HG02763 (cell line): ENCODE results near the gene ATP11B.

Experiments used
- ATAC-seq: cut with Tn5 transposase; IDR thresholded peaks from one replicate; pipeline ENCODE4 v1.9.1; 2021; ENCODE audit warnings: mild to moderate bottlenecking, moderate library complexity; ENCODE audit not compliant: unreplicated experiment

Gene ATP11B

DNA sequence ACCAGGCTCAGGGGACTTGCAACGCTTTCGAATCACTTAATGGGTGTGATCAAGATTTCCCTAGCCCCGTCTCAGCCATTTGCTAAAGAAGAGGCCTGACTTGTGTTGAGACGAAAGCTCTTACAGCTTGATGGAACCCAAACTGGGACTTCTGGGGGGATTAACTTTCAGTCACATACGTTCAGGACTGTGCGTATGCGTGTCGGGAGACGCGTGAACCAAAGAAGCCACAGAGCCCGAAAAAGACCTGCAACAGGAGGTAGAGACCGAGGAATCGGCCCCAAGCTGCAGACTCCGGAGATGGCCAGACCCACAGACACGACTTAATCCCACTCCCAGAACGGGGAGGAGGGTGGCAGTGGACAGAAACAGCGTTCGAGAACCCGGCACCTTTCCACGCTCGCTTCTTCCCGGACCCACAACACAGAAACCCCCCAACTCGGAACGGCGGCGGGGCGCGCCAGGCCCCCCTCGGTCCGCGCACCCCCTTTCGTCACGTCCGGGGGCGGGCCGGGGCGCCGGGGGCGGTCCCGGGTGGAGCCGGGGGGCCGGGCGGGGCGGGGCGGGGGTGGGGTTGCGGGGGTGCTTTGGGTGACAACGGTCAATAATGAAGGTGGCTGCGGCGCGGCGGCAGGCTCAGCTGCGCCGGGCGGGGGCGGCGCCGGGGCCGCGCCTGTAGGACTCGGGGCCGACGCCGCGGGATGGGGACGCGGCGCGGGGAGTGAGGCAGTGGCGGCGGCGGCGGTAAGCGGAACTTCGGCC lies at the start of gene ATP11B:
TSS of gene ATP11B (plus strand) at position 604 of the 762 bp plus-strand sequence. CDS start 256 bp downstream, outside the sequence.
- peak; percentile 69 for ATAC-seq

- ATAC-seq = no peak
Observed at GRCh38 chr3:182746959-182747358, 46.3 kb upstream of the ATP11B start.

DNA sequence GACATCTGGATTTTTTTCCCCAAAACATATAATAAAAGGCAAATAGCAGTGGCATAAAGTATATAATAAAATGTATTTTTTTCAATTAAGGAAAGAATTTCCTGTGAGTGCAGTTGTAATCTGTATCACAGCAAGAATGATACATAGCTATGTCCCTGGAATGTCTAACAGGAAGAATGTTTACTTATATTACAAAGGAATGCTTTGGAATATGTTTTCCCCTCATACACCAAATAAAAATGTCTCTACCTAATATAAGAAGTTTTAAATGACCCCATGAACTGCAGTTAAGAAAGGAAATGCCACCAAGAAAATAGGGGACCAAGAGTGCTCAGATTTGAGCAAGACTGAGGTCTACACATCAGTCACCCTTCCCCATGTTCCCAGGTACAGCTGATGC lies 38.0 kb upstream of the ATP11B start:
- ATAC-seq = no peak

DNA sequence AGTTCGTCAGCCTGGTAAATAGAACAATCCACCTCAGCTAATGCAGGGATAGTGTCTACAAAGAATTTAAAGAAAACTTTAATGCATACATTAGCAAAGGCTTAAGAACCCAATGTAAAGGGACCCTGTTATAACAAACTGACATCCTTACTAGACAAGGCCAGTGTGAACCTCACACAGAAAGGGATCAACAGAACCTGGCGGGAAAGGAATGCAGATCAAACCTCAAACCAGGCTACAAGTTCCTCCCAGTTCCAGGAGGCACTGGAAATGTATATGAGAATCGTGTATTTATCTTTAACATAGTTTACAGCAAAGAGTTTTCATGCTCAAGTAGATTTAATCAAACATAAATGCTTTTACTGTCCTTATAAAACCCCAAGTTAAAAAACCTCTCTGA lies 37.6 kb upstream of the ATP11B start:
- ATAC-seq = no peak

DNA sequence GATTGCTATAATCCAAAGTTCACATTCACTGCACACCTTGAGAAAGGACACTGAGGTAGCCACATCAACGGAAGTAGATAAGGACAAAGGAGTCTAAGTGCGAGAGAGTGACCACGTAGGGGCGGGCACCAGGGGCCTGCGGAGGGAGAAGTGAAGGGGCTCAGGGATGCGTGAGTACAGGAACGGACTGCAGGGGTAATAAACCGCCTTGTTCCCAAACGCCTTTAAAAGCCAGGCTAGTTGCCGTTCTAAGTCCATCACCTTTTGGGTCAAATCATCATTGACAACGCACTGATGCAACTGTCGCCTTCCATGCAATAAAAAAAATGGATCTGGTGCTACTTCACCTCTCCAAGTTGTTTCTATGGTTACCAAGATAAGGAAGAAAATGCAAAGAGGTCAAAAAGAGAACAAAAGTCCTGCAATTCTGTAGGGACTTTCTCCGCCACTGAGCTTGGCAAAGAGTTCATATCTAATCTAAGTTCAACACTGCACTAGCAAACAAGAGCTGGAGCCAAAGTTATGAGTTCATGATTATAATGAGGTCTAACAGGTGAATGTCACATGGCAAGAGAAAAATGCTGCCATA lies 32.6 kb upstream of the ATP11B start:
- ATAC-seq = no peak

DNA sequence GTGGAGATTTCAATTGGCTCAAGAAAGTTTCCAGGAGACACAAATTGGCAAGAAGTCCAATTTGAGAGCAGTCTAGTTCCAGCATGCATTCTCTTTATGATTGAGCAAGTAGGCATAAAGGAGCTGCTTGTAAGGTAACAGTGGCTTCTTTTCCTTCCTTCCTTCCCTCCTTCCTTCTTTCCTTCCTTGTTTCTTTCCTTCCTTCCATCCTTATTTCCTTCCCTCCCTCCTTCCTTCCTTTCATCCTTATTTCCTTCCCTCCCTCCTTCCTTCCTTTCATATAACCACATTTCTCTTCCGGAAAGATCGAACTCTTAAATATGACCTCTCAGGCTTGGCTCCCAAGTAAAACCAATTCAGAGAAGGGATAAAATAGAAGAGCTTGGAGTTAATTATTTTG lies 29.4 kb upstream of the ATP11B start:
- no peak for ATAC-seq

DNA sequence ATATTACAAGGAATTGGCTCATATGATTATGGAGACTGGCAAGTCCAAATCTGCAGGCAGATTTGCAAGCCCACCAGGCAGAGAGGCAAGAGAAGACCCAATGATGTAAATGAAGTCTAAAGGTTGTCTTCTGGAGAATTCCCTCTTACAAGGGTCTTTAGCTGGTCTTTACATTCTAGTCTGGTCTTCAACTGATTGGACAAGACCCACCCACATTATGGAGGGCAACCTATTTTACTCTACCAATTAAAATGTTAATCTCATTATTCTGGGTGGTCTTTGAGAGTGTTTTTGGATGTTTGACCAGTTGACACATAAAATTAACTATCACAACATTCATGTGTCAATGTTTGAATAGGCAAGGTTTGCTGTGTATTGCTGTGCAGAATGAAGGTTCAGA lies 28.0 kb upstream of the ATP11B start:
- no peak for ATAC-seq

GRCh38 chr3:182766099-182766498 lies 27.2 kb upstream of the ATP11B start:
- no peak for ATAC-seq

- no peak for ATAC-seq
Observed at GRCh38 chr3:182768413-182768812, 24.9 kb upstream of the ATP11B start.

GRCh38 chr3:182769673-182770072 lies 23.6 kb upstream of the ATP11B start:
- no peak for ATAC-seq

DNA sequence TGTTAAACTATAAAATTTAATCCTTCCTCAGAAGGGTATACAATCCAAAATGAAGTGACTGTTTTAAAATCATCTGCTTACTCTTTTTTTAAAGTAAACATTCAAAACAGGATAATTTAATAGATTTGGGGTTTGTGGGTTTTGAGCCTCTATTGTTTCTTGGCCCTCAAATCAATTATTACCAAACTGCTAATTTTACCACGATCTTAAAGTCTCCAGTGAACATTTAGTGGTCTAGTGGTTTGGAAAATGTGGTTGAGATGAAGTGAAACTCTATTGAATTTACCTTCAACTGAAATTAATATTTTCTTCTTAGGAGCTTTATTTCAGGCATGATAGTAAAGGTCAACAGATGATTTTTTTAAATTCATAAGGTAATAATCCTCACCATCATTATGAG lies 11.2 kb upstream of the ATP11B start:
- ATAC-seq = no peak

DNA sequence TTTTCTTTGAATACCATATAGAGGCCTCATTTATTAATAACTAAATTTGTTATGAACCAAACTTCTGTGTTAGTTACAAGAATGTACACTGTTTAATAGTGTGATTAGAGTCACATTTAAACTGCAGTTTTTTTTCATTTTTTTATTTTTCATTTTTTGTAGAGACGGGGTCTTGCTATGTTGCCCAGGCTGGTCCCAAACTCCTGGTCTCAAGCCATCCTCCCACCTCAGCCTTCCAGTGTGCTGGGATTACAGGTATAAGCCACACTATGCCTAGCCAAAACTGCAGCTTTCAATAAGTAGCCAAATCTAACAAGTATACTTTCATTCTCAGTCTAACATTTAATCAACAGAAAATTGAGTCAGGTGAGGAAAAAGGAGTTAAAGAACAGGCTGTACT lies 10.2 kb upstream of the ATP11B start:
- no peak for ATAC-seq

- no peak for ATAC-seq
Observed at GRCh38 chr3:182784542-182784941, 8.8 kb upstream of the ATP11B start.

GRCh38 chr3:182785142-182785541 lies 8.2 kb upstream of the ATP11B start:
- no peak for ATAC-seq

- ATAC-seq = no peak
Observed at GRCh38 chr3:182785756-182786155, 7.5 kb upstream of the ATP11B start.

DNA sequence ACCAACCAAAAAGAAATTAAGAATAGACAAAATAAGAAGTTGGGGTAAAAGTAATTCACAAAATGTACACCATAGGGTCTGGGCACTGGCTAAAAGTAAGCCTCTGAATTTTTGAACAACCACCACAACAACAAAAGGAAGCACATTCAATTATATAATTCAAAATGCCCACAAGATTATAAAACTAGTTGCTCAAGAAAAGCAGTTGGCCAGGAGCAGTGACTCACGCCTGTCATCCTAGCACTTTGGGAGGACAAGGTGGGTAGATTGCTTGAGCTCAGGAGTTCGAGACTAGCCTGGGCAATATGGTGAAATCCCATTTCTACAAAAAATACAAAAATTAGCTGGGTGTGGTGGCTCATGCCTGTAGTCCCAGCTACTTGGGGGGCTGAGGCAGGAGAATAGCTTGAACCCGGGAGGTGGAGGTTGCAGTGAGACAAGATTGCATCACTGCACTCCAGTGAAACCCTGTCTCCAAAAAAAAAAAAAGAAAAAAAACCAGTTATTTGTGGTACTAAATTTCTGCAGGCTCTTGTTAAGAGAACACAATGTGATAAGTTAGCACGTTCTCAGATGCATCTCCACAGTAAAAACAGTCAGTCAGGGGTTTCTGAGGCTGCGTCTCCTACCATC lies 6.6 kb upstream of the ATP11B start:
- ATAC-seq = no peak

DNA sequence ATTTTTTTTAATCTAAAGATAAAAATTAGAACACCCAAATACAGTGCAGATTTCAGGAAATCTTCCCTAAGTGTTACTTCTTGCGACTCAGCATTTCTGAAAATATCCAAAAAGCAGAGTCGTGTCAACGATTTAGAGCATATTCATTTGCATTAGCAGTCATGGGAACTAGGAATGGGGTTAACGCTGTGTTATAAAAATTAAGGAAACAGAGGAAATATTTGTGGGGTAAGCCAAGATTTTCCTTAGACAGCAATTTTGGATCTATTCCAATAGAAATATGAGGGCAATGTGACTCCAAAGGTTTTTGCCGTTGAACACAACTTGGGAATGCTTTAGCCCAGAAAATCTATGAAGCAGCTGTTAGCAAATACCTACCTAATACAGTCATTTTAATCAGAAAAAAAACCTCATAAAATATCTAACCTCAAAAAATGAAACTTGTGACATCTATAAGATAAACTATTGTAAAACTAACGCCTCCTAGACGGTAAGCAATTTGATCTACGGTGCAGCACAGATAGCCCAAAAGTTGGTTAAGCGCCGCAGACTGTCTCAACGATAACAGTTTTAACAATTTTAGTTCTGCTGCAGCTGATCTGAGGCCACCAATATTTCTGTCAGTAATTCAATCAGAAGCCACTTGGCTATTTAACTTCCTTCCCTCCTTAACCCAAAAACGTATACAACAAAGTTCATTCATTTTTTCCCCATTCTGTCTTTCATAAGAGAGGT lies 5.8 kb upstream of the ATP11B start:
- no peak for ATAC-seq

DNA sequence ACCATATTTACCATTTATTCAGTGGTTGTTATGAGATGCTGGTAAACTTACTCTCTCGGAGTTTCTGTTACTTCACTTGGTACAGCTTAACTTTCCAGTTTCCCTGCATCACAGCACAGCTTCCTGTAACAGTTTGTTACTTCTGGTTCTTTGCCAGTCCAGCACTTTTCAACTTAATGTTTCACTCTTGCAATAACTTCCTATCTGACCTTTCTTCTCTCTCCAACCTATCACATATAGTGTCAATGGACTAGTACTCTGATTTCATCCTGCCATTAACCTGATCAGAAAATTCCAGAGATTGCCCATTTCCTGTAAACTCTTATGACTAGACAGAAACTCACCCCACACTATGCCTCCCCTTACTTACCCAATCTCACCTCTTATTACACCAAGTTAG lies 3.9 kb upstream of the ATP11B start:
- no peak for ATAC-seq

DNA sequence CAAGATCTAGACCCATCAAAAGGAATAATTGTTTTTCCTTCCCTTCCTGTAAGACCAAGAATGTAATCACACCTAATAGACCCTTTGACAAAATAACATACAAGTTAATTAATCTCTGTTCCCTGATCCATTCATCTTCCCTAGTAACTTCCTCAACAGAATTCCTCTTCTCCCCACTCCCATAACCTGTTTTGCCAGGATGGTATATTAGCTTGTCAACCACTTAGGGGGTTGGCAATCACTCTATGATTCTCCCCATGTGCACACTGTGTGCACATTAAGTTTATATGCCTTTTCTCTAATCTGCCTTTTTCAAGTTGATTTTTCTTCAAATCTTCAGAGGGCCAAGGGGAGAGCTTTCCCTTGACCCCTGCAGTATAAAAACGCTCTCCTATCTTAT lies 2.7 kb upstream of the ATP11B start:
- no peak for ATAC-seq

- ATAC-seq = peak; percentile 33
Observed at GRCh38 chr3:182793663-182794454, 555 bp downstream of the ATP11B start.
